M059J (cell line): ENCODE data around the gene HTT. TPM values are rescaled to one million over a fixed set of nuclear protein-coding genes. Genes with fewer than 3 reads are reported as not detected.
"Not testable (repeated sequence)": the region's sequence is repeated elsewhere in the genome, so short reads cannot be mapped to it uniquely, and the experiment has no call there.

Experiments
- DNase-seq: peaks from one replicate; pipeline ENCODE4 v3.0.0-alpha.2; 2012; ENCODE audit warnings: low read depth
- total RNA-seq: library from RNA; depleted of rRNA; stranded (reverse); fragments of >200 nt; shearing (Covaris generic); gene quantifications from 2 replicates; pipeline ENCODE4 v1.2.3, GENCODE V29; 2014

Gene HTT
- total RNA-seq, 1 experiment from 2014 or later = 46.2 TPM

DNA sequence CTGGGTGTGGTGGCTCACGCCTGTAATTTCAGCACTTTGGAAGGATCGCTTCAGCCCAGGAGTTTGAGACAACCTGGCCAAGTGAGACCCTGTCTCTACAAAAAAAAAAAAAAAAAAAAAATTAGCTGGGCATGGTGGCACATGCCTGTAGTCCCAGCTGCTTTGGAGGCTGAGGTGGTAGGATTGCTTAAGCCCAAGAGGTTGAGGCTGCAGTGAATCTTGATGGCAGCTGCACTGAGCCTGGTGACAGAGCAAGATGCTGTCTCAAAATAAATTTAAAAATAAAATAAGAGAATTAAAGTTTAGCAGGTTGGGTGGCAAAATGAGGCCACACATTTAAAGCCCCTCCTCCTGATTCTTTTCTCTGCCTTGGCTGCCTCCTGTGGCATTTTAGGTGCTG, 47.1 kb downstream of the HTT start:
- DNase-seq = no peak

DNA sequence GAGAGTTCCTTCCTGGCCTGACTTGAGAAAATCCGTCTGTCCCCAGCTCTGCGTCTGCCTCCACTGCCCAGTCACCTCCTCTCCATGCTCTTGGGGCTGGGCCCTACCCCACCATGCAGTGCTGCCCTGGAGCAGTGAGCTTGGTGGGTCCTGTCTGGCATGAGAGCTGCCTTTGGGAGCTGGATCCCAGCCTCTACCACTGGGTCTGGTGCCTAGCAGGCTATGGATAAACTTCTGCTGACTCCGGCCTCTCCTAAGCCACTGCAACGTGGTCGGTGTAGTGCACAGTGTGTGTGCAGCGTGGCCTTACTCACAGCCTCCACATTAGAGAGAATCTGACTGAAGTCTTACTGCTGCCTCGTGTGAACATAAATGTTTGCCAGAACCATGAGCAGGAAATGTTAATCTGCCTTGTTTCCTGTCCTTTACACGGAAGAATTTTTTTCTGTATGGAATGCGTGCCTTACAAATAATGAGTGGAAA, 47.6 kb downstream of the HTT start:
- no peak for DNase-seq

DNA sequence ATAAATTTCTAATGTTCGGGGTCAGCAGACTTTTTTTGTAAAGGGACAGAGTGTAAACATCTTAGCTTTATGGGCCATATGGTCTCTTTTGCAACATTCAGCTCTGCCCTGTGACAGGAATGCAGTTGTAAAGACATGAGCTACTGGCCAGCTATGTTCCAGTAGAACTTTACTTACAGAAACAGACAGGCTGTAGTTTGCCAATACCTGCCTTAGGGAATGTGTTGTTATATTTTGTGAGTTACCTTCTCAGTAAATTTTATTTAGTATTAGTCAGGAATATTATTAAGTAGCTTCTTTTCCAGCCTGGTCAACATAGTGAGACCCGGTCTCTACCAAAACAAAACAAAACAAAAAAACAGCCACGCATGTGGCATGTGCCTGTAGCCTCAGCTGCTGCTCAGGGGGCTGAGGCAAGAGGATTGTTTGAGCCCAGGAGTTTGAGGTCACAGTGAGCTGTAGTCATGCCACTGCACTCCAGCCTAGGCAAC, 48.7 kb downstream of the HTT start:
- no peak for DNase-seq

DNA sequence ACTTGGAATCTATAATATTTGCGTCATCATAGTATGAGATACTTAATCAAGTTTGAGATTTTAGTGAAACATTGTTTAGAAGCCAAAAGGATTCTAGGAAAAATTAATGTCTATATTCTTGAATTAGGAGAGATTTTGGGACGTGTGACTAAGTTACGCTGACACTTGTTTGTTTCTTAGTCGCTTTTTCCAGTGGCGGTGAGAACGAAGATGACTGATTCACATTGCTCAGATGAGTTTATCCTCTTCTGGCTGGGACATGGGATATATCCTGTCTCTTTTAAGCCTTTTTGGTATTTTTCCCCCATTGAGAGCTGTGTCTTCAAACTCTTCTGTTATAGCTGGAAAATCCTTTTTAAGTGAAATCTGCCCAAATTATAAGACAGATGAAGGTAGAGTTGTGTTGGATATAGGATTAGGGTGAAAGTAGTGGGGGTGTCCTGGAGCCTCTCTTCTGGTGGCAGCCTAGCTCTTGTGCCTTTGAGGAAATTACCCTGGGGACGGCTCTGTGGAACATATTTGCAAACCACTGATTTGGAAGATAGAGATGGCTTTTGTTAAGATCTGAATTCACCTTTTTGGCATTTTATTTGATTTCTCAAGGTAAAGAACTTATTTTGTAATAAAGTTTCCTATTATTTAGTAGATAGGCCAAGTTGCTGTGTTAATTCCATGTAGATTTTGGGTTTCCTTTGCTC, 49.7 kb downstream of the HTT start:
- no peak for DNase-seq

DNA sequence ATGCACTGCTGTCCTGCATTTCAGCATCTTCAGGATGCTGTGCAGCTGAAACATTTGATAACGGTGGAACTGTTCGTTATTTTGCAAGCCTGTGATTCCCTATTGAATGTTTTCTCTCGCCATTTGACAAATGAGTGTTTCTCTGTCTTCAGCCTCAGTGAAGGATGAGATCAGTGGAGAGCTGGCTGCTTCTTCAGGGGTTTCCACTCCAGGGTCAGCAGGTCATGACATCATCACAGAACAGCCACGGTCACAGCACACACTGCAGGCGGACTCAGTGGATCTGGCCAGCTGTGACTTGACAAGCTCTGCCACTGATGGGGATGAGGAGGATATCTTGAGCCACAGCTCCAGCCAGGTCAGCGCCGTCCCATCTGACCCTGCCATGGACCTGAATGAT, 52.6 kb downstream of the HTT start:
- no peak for DNase-seq

DNA sequence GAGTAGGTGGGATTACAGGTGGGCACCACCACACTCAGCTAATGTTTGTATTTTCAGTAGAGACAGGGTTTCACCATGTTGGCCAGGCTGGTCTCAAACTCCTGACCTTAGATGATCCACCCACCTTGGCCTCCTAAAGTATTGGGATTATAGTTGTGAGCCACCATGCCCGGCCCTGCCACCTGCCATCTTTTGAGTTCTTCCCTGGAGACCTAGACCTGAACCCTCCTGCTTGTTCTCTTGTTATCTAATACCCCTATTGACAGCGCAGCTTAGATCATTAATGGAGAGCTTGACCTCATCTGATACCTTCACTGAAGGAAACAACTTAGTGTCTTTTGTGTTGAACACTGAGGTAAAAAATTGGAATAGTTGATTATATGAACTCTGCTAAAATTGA, 53.6 kb downstream of the HTT start:
- no peak for DNase-seq

DNA sequence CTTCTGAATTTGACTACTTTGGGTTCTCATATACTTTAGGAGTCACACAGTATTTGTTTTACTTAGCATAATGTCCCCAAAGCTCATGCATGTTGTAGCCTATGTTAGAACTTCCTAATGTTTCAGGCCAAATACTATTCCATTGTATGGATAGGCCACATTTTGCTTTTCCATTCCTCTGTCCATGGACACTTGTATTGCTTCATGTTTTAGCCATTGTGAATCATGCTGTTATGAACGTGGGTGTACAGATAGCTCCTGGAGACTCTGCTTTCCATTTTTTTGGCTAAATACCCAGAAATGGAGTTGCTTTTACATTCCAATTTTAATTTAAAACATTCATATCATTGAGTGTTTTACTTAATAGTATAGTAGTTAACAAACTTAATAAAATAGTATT, 54.5 kb downstream of the HTT start:
- no peak for DNase-seq

DNA sequence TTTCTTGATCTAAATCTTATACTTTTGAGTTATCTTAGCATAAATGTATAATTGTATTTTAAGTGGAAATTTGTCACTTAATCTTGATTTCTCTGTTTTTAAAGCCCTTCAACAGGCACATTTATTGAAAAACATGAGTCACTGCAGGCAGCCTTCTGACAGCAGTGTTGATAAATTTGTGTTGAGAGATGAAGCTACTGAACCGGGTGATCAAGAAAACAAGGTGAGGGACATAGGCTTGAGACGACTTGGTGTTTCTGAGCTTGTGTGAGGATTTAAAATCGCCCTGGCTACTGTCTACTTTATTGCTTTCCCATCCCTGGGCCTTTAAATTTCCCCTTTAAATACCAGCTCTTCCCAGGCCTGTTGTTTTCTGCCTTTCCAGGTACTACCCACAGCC, 55.7 kb downstream of the HTT start:
- no peak for DNase-seq

DNA sequence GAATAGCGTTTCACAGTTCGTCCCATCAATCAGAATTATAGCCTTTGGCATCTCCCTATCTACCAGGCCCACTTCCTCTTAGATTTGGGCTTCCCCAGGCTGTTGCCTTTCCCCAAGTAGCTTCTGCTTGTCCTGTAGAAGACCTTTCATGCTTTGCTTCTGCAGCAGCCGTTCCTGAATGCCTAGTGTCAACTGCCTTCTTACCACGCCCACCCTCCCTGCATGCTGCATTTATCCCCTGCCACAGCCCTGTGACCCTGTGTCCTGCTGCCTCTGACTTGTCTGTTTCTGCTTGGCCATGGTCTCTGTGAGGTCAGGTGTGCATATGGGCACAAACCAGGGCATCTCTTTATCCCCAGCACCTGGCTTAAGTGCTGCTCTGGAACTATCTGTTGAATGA, 56.3 kb downstream of the HTT start:
- no peak for DNase-seq

DNA sequence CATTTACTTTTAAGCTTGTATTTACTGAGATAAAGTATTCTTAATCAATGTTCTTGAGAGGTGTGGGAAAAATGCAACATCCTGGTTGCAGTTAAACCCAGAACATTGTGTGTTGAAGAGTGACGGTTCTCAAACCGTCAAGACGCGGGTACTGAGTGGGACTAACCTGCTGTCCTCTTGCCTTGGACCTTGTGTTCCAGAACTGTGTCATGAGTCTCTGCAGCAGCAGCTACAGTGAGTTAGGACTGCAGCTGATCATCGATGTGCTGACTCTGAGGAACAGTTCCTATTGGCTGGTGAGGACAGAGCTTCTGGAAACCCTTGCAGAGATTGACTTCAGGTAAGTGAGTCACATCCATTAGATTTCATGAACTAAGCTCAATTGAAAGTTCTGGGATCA, 59.7 kb downstream of the HTT start:
- DNase-seq = no peak

DNA sequence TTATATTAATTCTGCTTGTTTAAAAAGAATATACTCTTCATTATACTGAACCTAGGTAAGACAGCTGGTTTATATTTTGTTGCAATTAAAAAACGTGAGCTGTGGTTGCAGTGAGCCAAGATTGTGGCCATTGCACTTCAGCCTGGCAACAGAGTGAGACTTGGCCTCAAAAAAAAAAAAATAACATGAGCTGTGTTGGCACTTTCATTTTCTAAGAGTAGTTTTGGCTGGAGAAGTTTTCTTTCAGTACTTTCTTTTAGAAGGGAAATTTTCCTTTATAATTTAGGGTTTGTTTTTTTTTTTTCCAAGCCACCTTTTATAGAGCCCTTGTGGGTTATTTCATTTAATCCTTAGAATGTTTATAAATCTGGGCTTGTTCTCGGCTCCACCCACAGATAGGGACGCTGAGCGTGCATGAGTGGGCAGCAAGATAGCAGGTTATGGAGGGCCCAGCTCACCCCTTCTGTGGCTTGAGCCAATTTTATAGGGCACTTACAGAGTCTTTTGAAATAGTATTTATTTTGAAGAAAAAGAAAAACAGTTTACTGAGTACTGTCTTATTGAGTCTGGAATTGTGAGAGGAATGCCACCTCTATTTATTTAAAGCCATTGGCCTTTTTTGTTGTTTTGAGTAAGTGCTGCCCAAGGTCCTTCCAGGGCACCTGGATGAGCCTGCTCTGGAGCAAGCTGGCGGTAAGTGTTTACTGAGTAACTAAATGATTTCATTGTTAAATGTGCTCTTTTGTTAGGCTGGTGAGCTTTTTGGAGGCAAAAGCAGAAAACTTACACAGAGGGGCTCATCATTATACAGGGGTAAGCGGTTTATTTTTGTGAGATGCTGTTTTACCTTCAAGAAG, 60.9 kb downstream of the HTT start:
- DNase-seq = no peak

DNA sequence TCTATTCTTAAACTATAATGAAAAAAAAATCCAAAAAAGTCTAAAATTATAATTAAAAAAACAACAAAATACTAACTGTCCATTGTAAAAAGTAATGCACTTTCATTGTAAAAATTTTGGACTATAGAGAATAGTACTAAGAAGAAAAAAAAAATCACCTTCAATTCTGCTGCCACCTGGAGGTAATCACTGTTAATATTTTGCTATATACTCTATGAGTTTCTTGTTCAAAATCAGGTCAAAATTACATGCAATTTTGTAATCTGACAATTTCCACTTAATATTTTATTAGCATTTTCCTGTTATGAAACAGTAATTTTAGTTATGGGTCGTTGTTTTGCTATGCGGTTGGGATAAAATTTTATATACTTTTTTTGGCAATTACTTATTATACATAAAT, 62.0 kb downstream of the HTT start:
- no peak for DNase-seq

DNA sequence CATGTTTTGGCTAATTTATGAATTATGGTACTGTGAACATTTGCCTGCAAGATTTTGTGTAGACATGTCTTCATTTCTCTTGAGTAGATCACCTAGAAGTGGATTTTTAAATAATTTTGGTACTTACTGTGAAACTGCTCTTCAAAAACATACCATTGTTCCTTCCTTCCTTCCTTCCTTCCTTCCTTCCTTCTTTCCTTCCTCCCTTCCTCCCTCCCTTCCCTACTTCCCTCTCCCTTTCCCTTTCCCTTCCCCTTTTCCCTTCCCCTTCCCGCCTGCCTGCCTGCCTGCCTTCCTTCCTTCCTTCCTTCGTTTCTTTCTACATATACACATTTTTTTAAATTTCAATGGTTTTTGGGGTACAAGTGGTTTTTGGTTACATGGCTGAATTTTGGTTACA, 63.4 kb downstream of the HTT start:
- DNase-seq = no peak

DNA sequence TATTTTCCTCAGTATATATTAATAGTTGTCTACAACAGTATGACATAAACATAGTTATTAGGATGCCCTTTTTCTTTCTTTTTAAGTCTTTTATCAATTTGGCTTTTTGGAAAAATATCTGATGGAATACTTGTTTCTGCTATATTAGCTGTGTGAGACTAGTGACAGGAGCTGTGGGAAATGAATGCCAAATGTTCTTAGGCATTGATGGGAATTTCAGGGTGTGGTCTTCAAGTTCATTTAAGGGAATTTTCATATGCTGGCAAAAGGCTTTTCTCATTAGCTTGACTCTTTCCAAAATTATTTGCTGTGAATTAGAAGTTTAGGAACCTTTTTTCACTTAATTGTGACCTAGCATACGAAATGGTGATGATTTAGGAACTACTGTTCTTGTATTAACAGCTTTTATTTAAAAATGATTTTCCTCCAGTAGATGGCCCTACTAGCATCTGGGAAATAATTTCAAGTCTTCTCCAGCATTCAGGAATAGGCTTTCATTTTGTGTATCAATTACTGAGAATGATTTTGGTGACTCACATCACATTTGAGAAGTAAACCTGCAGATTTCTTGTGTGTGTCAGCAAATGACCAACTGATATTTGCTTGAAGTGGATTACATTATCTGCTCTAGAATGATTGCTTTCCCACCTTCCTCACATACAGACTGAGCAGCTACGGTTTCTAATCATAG, 70.9 kb downstream of the HTT start:
- peak; percentile 13 for DNase-seq

DNA sequence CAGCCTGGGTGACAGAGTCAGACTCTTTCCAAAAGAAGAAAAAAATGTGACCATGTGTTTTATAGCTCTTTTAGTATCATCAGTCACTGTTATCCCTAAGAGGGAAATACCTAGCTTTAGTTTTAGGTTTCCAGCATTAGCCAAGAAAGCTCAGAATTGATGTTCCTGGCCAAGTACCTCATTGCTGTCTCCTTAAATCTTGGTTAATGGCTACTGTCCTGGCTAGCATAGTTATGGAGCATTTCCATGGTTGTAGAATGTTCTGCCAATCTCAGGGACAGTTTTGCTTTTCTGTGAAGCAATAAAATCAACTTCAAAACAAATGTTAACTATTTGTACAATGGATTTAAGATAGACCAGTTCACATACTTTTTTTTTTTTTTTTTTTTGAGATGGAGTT, 74.4 kb downstream of the HTT start:
- DNase-seq = no peak

DNA sequence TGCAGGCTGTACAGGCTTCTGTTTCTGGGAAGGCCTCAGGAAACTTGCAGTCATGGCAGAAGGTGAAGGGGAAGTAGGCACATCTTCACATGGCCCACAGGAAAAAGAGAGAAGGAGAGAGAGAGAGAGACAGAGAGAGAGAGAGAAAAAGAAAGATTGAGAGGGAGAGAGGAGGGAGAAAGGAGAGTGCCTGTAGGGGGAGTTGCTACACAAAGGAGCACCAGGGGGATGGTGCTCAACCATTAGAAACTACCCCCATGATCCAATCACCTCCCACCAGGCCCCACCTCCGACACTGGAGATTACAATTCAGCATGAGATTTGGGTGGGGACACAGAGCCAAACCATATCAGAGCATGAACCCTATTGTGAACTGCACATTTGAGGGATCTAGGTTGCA, 76.8 kb downstream of the HTT start:
- not testable (repeated sequence) for DNase-seq

DNA sequence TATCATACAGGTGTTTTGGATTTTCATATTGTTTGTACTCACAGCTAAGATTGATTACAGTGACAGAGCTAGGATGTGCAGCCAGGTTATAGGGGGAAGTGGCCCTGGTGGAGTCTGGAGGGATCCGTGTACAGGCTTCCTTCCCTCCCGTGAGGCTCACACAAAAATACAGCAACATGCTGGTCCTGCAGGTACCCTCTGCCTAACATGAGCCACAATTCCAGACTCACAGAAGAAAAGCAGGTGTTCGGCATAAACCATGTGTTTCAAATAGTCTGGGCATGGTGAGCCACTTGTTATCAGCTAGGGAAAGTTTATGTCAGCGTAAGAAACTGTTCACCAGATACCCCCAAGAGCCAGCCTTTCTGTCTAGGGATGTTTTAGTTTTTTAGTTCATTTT, 82.9 kb downstream of the HTT start:
- DNase-seq = no peak

DNA sequence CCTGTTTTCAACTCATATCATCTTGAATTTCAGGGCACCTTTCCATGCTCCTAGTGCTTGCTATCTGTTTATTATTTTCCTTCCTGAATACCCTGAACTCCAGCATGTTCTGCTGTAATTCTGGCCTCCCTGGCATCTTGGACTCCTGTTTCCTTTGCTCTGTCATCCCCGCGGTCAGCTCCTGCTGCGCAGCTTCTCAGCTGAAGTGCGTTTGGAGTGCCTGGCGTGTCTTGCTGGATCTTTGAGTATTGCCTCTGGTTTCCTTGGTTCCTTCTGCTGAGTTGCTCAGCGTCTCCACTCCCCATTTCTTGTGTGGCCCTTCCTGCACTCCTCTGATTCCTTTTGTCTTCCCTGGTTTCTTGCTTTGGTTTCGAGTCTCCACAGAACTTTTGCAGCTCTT, 84.4 kb downstream of the HTT start:
- no peak for DNase-seq

DNA sequence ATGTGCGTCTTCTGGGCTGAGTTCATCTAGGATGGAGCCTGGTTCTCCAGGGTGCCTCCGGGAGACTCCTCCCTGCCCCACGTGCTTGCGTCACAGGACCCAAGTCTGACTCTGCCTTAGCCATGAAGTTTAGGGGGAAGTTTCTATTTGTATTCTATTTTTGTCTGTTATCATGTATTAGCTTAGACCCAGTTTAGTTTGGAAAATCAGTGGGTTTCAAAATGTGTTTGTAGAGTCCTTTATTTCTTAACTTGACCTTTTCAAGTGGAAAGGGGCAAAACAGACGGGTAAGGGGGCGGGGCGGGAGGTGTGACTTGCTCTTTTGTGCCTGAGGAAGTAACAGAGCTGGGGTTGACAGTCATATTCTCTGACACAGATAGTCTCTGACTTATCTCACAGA, 86.0 kb downstream of the HTT start:
- DNase-seq = no peak

DNA sequence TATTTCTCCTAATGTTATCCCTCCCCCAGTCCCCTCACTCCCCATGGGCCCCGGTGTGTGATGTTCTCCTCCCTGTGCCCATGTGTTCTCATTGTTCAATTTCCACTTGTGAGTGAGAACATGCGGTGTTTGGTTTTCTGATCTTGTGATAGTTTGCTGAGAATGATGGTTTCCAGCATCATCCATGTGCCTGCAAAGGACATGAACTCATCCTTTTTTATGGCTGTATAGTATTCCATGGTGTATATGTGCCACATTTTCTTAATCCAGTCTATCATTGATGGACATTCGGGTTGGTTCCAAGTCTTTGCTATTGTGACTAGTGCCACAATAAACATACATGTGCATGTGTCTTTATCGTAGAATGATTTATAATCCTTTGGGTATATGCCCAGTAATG, 86.6 kb downstream of the HTT start:
- not testable (repeated sequence) for DNase-seq

DNA sequence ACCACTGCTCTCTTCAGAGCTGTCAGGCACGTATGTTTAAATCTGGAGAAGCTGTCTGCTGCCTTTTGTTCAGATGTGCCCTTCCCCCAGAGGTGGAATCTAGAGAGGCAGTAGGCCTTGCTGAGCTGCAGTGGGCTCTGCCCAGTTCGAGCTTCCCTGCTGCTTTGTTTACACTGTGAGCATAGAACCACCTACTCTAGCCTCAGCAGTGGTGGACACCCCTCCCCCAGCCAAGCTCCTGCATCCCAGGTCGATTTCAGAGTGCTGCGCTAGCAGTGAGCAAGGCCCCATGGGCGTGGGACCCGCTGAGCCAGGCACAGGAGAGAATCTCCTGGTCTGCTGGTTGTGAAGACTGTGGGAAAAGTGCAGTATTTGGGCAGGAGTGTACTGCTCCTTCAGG, 92.0 kb downstream of the HTT start:
- DNase-seq = not testable (repeated sequence)

DNA sequence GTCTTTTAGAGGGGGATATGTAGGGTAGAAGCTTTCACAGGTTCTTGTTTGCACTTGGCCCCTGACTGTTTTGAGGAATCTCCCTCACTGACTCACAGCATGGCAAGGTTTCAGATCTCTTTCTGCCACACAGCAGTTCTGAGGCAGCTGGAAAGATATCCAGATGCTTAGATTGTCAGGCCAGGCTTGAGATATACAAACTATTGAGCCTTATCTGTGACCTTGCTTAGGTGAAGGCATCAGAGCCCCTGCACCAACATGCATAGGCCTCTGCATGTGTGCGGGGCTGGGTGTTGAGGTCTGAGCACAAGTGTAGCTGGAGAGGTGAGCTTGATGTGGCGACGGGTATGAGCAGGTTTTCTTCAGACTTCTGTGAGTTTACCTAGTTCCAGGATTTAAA, 93.5 kb downstream of the HTT start:
- DNase-seq = peak; percentile 12
